Right ventricle myocardium superior (tissue), 1 donor: ENCODE results near the gene ROR1. TPM values are rescaled to one million over a fixed set of nuclear protein-coding genes. Genes with fewer than 3 reads are reported as not detected.
"Not testable (repeated sequence)": the region's sequence is repeated elsewhere in the genome, so short reads cannot be mapped to it uniquely, and the experiment has no call there.

Experiments
- ATAC-seq: fragments of 200-7000 bp; cut with Tn5 transposase; one replicate; pipeline ENCODE4 v1.9.1; 2020; ENCODE audit warnings: mild to moderate bottlenecking; ENCODE audit not compliant: poor library complexity
- DNase-seq: peaks from one replicate; pipeline ENCODE4 v3.0.0-alpha.2; 2020
- intact Hi-C: fragments of 100-400 bp; cut with DNase I; formaldehyde crosslinking; loops from one replicate; pipeline ENCODE4 v1.11.2; 2022
- total RNA-seq: library from RNA; stranded (reverse); fragmentation: NEBNext Ultra II Directional; extraction: Animal tissue kit (Norgen Biotek cat#: 25700); gene quantifications from one replicate; pipeline ENCODE4 v1.2.1, GENCODE V29; 2021
- donor health status: DM: no; HTN: yes; CAD: no; lungs with severe emphysema.

ROR1 gene
- total RNA-seq, 1 donor from 2014 or later, result 8.6 TPM

- no peak for DNase-seq
- peak; percentile 48 for ATAC-seq
- intact Hi-C loops, result loop anchor here (10.0 kb wide), 1 partner anchor 130 kb away; no protein-coding TSS in a partner anchor
These were observed 10.9 kb downstream of the ROR1 start for GRCh38 chr1:63784489-63785390.

- not testable (repeated sequence) for ATAC-seq, DNase-seq
- intact Hi-C loops, result loop anchor here (10.0 kb wide), 1 partner anchor 128 kb away; no protein-coding TSS in a partner anchor
These were observed 13.5 kb downstream of the ROR1 start for GRCh38 chr1:63787270-63787669.

- ATAC-seq (peak; percentile 64), DNase-seq (no peak)
- intact Hi-C loops, result loop anchor here (10.0 kb wide), 1 partner anchor 127 kb away; no protein-coding TSS in a partner anchor
These were observed 14.1 kb downstream of the ROR1 start for GRCh38 chr1:63787875-63788274.

- intact Hi-C loops, result loop anchor here (10.0 kb wide), 1 partner anchor 125 kb away; no protein-coding TSS in a partner anchor
- DNase-seq, result no peak
- ATAC-seq, result no peak
These were observed 16.2 kb downstream of the ROR1 start for GRCh38 chr1:63789856-63790605.

- ATAC-seq, result no peak
- DNase-seq, result no peak
- intact Hi-C loops, result no loop called here
These were observed 17.2 kb downstream of the ROR1 start for GRCh38 chr1:63790989-63791388.

- intact Hi-C loops, result no loop called here
- ATAC-seq (peak; percentile 67), DNase-seq (no peak)
These were observed 18.3 kb downstream of the ROR1 start for GRCh38 chr1:63792152-63792551.

GRCh38 chr1:63793741-63794240, 20.0 kb downstream of the ROR1 start:
- no peak for DNase-seq
- no peak for ATAC-seq
- intact Hi-C loops, result no loop called here

- ATAC-seq, result no peak
These were observed 20.5 kb downstream of the ROR1 start for GRCh38 chr1:63794354-63794753.

GRCh38 chr1:63794939-63795378, 21.1 kb downstream of the ROR1 start:
- intact Hi-C loops, result no loop called here
- ATAC-seq, result peak; percentile 18
- no peak for DNase-seq

More at GRCh38 chr1:63794354-63794753, 20.5 kb downstream of the ROR1 start:
- no peak for DNase-seq
- intact Hi-C loops, result no loop called here

GRCh38 chr1:63795455-63795854, 21.6 kb downstream of the ROR1 start:
- peak; percentile 77 for ATAC-seq
- intact Hi-C loops, result no loop called here

GRCh38 chr1:63797056-63797726, 23.4 kb downstream of the ROR1 start:
- no peak for ATAC-seq
- intact Hi-C loops, result no loop called here
- DNase-seq, result no peak

More at GRCh38 chr1:63795455-63795854, 21.6 kb downstream of the ROR1 start:
- no peak for DNase-seq

GRCh38 chr1:63798284-63798683, 24.5 kb downstream of the ROR1 start:
- intact Hi-C loops, result no loop called here
- DNase-seq (no peak), ATAC-seq (no peak)

- ATAC-seq (no peak), DNase-seq (no peak)
- intact Hi-C loops, result no loop called here
These were observed 25.5 kb downstream of the ROR1 start for GRCh38 chr1:63799307-63799706.

- intact Hi-C loops, result no loop called here
- DNase-seq (no peak), ATAC-seq (no peak)
These were observed 26.0 kb downstream of the ROR1 start for GRCh38 chr1:63799820-63800219.

GRCh38 chr1:63802109-63802508, 28.3 kb downstream of the ROR1 start:
- ATAC-seq, result no peak
- intact Hi-C loops, result no loop called here
- no peak for DNase-seq

- intact Hi-C loops, result no loop called here
- ATAC-seq (no peak), DNase-seq (no peak)
These were observed 31.1 kb downstream of the ROR1 start for GRCh38 chr1:63804829-63805484.

GRCh38 chr1:63807046-63807445, 33.2 kb downstream of the ROR1 start:
- no peak for ATAC-seq
- no peak for DNase-seq
- intact Hi-C loops, result no loop called here

GRCh38 chr1:63810936-63811469, 37.2 kb downstream of the ROR1 start:
- intact Hi-C loops, result no loop called here
- DNase-seq, result no peak
- ATAC-seq, result no peak
